Retina (tissue), 1 donor: ENCODE measurements around the gene TLR8.
A peak's percentile ranks its signal among the peaks of the same experiment; 100 is the strongest.
"Not testable (repeated sequence)": the region's sequence is repeated elsewhere in the genome, so short reads cannot be mapped to it uniquely, and the experiment has no call there.

Experiments
- DNase-seq: peaks from one replicate; pipeline ENCODE4 v3.0.0-alpha.2; 2016

TLR8 gene

DNA sequence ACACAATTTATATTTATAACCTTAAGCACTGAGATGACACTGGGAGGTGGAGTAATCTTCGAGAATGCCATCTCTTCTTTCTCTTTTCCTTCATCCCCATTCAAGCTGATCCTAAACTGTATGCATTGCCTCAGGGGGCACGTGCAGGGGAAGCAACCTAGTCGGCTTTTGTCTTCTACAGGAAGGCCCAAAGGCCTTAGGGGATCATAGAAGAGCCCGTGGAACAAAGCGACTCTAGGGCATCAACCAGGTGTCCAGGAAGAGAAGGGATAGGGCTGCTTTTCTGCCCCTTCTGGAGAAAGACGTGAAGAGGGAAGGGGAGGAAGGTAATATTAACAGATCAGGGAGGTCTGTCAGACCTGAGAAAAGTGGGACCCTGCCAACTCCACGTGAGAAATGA lies 6.9 kb upstream of the TLR8 start:
- no peak for DNase-seq

DNA sequence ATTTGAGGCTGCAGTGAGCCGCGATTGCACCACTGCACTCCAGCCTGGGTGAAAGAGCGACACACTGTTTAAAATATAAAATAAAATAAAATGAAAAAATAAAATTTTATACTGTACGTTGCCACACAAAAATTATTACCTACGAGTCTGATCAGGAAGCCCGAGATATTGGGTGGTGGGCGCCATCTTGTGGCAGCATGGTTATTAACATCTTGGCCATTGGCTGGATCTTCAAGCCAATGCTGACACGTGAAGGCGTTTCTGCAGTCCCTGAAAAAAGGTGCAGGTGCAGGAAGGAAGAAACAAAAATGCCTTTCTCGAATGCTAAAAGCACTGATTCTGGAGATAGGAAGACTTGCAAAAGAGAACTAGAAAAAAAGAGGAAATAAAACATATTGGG lies 4.9 kb upstream of the TLR8 start:
- DNase-seq = peak; percentile 36

DNA sequence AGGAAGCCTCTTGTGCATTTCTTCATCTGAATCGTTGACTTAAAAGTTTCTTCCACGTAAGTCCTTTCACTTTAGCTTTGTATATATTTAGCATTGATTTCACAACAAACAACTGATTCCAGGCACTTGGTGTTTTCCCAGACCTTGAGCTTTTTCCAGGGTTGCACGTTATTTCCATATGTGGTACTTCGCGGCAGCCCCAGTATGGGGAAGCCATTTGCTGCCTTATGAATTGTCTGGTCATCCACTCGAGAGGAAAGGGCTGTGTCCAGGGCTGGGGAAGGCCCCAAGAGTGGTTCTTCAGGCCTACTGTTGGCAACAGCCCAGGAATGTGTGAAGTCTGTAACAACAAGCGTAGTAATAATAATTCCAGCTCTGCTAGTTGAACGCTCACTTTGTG lies 2.8 kb upstream of the TLR8 start:
- DNase-seq = no peak

DNA sequence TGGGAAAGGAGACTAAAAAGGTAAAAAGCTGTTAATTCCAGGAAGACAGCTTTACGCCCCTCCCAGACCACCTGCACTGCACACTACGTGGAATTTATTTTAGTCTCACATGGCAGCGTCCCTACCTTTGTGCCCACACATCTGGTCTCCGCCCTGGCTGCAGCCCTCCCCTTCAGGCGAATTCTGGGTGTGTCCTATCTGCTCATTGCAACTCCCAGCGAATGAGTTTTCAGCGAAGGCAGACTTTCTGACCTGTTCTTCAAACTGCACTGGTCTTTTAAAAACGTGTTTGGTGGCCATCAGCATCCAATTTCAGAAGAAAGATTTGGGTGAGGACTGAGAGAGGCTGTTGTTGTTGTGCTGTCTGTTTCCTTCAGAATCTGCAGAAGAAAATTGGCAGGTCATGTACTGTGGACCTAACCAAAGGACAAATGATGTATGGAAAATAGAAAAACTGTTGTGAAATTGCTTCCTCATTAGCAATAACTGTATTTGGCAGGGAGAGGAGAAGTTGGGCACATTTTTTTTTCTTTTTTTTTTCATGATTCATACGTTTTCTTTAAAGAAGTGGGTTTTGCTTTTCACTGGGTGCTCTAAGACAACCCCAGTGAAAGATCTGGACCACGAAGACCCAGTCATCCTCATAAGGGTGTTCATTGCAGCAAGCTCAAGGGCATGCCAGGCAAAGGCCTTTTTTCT lies 4.2 kb downstream of the TLR8 start:
- no peak for DNase-seq

DNA sequence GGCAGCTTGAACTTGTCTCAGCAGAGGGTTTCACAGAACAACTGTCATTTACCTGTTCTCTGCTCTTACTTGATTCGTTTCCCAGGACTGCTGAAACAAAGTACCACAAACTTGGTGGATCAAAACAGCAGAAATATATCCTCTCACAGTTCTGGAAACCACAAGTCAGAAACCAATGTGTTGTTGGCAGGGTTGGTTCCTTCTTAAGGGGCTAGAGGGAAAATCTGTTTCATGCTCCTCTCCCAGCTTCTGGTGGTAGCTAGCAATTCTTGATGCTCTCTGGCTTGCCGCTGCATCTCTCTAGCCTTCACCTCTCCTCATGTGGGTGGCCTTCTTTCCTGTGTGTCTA lies 4.7 kb downstream of the TLR8 start:
- no peak for DNase-seq

DNA sequence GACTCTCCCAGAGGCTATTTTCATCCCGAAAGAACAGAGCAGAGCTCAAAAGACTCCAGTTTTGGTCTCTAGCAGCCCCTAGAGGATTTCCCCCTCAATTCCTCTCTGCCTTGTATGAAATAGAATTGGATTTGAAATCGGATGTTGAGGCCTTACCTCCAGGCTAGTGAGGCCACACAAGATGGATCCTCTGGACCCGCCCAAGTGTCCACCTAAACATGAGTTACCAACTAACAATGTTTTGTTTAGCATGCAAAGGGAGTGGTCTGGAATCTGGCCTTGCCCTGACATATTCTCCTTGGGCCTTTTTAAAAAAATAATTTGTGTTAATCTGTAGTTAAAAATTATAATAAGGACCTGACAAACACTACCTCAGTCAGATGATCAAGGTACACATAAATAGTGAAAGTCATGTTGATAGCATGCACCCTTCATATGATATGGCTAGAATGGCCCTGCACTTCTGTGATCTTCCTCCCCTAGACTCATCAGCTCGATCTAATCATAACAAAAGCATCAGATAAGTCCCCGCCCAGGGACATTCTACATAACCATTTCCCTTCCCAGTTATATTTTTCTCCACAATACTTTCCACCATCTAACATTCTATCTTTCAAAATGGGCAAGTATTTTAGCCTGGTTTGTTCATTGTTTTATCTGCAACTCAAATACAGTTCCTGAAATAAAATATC lies 6.5 kb downstream of the TLR8 start:
- DNase-seq = no peak

DNA sequence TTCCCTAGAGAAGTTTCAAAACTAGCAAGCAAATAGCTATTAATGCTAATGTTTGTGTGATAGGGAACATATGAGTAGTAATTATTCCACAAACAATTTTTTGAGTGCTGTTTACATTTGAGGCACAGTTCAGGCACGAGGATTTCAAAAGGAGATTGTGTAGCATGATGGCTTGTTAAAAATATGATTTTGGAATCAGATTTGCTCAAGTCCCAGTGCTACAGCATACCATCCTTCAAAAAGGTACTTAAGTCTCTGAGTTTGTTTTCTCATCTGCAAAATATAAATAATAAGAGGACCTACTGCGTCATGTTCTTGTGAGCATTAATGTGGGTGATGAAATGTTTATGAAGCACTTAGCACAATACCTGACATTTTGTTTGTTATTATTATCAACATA lies 11.3 kb downstream of the TLR8 start:
- DNase-seq = no peak

DNA sequence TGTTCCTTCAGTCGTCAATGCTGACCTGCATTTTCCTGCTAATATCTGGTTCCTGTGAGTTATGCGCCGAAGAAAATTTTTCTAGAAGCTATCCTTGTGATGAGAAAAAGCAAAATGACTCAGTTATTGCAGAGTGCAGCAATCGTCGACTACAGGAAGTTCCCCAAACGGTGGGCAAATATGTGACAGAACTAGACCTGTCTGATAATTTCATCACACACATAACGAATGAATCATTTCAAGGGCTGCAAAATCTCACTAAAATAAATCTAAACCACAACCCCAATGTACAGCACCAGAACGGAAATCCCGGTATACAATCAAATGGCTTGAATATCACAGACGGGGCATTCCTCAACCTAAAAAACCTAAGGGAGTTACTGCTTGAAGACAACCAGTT lies 12.6 kb downstream of the TLR8 start:
- no peak for DNase-seq

DNA sequence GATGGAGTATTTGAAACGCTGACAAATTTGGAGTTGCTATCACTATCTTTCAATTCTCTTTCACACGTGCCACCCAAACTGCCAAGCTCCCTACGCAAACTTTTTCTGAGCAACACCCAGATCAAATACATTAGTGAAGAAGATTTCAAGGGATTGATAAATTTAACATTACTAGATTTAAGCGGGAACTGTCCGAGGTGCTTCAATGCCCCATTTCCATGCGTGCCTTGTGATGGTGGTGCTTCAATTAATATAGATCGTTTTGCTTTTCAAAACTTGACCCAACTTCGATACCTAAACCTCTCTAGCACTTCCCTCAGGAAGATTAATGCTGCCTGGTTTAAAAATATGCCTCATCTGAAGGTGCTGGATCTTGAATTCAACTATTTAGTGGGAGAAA lies 13.2 kb downstream of the TLR8 start:
- no peak for DNase-seq

DNA sequence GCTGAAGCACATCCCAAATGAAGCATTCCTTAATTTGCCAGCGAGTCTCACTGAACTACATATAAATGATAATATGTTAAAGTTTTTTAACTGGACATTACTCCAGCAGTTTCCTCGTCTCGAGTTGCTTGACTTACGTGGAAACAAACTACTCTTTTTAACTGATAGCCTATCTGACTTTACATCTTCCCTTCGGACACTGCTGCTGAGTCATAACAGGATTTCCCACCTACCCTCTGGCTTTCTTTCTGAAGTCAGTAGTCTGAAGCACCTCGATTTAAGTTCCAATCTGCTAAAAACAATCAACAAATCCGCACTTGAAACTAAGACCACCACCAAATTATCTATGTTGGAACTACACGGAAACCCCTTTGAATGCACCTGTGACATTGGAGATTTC lies 14.6 kb downstream of the TLR8 start:
- no peak for DNase-seq

DNA sequence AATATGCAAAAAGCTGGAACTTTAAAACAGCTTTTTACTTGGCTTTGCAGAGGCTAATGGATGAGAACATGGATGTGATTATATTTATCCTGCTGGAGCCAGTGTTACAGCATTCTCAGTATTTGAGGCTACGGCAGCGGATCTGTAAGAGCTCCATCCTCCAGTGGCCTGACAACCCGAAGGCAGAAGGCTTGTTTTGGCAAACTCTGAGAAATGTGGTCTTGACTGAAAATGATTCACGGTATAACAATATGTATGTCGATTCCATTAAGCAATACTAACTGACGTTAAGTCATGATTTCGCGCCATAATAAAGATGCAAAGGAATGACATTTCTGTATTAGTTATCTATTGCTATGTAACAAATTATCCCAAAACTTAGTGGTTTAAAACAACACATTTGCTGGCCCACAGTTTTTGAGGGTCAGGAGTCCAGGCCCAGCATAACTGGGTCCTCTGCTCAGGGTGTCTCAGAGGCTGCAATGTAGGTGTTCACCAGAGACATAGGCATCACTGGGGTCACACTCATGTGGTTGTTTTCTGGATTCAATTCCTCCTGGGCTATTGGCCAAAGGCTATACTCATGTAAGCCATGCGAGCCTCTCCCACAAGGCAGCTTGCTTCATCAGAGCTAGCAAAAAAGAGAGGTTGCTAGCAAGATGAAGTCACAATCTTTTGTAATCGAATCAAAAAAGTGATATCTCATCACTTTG lies 15.6 kb downstream of the TLR8 start:
- no peak for DNase-seq

DNA sequence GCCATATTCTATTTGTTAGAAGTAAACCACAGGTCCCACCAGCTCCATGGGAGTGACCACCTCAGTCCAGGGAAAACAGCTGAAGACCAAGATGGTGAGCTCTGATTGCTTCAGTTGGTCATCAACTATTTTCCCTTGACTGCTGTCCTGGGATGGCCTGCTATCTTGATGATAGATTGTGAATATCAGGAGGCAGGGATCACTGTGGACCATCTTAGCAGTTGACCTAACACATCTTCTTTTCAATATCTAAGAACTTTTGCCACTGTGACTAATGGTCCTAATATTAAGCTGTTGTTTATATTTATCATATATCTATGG lies 16.1 kb downstream of the TLR8 start:
- DNase-seq = no peak

DNA sequence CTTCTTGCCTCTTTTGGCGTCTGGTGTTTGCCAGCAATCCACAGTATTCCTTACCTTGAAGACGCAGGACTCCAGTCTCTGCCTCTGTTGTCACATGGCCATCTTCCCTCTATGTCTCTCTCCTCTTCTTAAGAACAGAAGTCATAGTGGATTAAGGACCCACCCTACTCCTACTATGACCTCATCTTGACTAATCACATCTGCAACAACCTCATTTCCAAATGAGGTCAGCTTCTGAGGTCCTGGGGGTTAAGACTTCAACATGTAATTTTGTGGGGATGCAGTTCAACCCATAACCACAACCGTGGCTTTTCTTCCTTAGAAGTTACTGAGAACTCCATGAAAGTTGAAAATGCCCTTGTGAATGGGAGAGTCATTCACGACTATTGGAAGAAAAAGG lies 23.3 kb downstream of the TLR8 start:
- no peak for DNase-seq

DNA sequence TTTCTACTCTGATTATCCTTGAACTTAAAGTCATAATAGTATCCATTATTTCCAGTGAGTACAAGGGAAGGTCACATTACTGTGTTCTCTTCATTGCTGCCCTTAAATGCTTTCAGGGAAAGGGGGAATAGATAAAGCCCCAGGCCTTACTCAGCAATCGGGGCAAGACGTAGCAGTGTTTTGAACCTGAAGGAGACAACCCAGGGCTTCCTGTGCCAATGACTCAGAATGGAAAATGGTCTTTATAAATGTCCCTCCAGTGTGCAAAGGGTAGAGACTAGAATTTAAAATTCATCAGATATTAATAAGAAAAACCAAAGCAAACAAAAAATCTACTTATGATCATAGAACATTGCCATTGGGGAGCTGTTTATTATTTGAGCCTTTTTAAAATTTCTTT lies 23.7 kb downstream of the TLR8 start:
- DNase-seq = no peak

DNA sequence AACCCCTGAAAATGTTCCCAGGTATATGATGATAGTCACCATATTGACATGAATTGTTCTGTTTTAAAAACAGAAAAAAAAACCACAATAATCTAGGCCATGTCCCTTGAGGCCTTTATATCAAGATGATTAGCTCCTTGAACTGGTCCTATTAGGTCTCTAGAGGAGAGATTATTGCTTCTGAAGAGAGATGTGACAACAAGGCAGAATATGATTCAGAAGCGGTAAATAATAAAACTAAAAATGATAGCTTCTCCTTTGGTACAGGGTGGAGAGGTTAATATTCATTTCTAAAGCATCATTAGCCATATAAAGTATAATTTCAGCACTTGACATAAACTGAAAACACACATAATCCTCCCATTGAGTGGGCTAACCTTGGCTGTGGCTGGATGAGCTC lies 25.8 kb downstream of the TLR8 start:
- no peak for DNase-seq

DNA sequence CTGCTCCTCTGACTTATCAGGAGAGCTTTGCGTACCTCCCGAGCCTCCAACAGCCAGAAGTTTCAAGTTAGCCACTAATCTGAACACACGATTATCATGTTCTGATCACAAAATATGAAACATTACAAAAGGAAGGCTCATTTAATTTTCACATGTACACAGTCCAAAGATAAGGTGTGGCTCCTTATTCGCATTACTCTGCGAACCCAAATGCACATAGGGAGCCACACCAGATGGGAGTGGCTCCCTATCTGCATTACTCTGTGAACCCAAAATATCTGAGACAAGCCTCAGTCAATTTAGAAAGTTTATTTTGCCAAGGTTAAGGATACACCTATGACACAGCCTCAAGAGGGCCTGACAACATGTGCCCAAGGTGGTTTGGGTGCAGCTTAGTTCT lies 28.4 kb downstream of the TLR8 start:
- no peak for DNase-seq

DNA sequence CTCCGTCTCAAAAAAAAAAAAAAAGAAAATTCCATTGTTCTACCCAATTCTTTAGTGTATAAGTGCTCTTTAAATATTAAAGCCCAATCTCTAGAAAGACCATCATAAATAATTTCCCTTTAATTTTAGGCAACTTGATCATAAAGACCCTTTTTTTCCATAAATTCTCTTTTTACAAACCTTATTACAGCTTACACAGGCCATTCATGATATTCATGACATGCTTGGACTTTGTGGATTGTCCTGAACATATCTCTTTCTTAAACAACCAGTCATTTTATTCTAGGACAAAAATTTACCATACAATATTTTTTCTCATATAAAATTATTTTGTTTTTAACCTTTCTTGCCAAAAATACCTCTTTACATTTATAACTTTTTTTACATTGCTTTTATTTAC lies 30.5 kb downstream of the TLR8 start:
- no peak for DNase-seq

DNA sequence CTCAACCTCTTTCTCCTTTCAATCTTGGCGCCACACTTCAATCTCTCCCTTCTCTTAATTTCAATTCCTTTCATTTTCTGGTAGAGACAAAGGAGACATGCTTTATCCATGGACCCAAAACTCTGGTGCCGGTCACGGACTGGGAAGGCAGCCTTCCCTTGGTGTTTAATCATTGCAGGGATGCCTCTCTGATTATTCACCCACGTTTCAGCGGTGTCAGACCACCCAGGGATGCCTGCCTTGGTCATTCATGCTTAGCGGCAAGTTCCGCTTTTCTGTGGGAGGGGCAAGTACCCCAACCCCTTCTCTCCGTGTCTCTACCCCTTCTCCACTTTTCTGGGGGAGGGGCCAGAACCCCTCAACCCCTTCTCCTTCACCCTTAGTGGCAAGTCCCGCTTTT lies 34.1 kb downstream of the TLR8 start:
- not testable (repeated sequence) for DNase-seq

DNA sequence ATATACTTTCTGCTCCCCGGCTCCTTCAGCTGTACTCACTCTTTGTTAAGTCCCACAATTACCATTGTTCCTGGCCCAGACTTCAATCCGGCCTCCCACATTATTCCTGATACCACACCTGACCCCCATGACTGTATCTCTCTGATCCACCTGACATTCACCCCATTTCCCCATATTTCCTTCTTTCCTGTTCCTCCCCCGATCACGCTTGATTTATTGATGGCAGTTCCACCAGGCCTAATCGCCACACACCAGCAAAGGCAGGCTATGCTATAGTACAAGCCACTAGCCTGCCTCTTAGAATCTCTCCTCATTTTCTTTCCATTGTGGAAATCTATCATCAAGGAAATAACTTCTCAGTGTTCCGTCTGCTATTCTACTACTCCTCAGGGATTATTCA lies 37.2 kb downstream of the TLR8 start:
- not testable (repeated sequence) for DNase-seq

DNA sequence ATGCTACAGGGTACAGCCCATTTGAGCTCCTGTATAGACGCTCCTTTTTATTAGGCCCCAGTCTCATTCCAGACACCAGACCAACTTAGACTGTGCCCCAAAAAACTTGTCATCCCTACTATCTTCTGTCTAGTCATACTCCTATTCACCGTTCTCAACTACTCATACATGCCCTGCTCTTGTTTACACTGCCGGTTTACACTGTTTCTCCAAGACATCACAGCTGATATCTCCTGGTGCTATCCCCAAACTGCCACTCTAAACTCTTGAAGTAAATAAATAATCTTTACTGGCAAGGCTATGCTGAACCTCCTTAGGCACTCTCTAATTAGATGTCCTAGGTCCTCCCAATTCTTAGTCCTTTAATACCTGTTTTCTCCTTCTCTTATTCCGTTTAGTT lies 38.0 kb downstream of the TLR8 start:
- DNase-seq = not testable (repeated sequence)

DNA sequence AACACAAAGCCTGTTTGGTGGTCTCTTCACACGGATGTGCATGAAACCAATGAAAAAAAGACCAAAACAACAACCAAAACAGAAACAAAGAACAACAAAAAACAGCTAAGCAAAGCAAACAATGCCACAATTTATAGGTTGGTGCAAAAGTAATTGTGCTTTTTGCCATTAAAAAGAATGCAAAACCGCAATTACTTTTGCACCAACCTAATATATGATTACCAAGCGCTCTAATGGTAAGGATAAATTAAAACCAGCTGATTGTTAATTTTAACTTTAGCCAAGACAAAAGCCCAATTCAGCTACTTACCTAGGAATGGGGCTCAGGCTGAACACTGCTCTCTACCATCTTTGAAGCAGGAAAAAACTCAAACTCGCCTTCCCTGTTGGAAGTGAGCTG lies 39.1 kb downstream of the TLR8 start:
- DNase-seq = no peak

DNA sequence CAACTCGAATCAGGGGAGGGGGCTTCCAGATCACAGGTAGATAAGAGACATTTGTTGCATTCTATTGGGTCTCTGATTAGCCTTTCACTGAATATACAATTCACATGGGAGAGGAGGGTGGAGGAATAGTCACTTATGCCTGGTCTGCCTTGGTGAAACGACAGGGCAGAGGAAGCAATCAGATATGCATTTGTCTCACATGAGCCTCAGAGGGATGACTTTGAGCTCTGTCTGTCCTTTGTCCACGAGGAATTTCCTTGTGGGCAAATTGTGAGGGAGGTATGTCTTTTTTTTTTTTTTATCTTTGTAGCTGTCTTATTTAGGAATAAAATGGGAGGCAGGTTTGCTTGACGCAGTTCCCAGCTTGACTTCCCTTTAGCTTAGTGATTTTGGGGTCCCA lies 40.0 kb downstream of the TLR8 start:
- no peak for DNase-seq

DNA sequence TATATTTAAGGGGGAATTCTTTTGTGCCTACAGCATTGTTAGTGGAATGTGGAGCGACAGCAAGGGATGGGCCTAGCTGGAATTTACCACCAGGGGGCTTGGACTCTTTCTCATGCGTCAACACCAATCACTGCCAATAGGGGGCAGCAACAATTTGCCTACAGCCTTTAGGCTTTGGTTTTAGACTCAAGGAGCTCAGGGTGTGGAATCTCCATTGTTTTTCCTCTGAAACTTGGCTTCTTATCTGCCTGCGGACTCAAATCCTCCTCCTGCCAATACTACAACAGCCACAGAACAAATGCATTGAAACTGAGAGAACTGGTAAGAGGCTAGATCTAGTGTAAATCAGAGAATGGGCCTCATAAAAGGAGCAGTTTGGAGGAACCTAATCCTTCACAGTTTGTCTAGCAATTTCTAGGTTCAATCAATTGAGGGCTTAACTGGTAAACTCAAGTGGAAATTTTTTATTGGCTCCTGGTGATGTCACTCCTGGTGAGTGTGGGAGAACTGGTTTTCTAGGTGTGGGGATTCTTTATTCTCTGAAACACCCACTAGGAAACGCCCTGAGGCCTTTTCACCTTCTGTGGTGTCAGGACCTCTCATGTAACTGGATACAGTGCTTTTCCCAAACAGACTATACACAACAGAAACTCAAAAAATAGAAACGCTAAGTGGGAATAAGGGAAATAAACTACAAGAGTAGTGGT lies 40.6 kb downstream of the TLR8 start:
- DNase-seq = peak; percentile 62
